DMS 273 treated with DMSO at 0.1 percent for 48 hours (cell line): Measurements from ENCODE around the gene NLRC3.

Source experiments
- DNase-seq: peaks from one replicate; lab custom pipeline; 2025; lab: John Stamatoyannopoulos, UW

Gene NLRC3

GRCh38 chr16:3580251-3580651 is 3.0 kb upstream of the NLRC3 start:
- no peak for DNase-seq

GRCh38 chr16:3579776-3580175 is 2.6 kb upstream of the NLRC3 start:
- DNase-seq: no peak

GRCh38 chr16:3578610-3579551 is 1.7 kb upstream of the NLRC3 start:
- no peak for DNase-seq

- no peak for DNase-seq
Measured at GRCh38 chr16:3578121-3578520, 918 bp upstream of the NLRC3 start.

GRCh38 chr16:3576211-3576610 is 992 bp downstream of the NLRC3 start:
- DNase-seq: no peak

GRCh38 chr16:3575491-3575890 is 1.7 kb downstream of the NLRC3 start:
- DNase-seq: no peak

- DNase-seq: no peak
Measured at GRCh38 chr16:3574195-3574594, 3.0 kb downstream of the NLRC3 start.

- DNase-seq: no peak
Measured at GRCh38 chr16:3573146-3573815, 3.9 kb downstream of the NLRC3 start.

- DNase-seq: no peak
Measured at GRCh38 chr16:3570420-3571062, 6.7 kb downstream of the NLRC3 start.

GRCh38 chr16:3569851-3570250 is 7.4 kb downstream of the NLRC3 start:
- no peak for DNase-seq

GRCh38 chr16:3566990-3567389 is 10.2 kb downstream of the NLRC3 start:
- no peak for DNase-seq

GRCh38 chr16:3564889-3565141 is 12.4 kb downstream of the NLRC3 start:
- no peak for DNase-seq

- DNase-seq: no peak
Measured at GRCh38 chr16:3564130-3564888, 12.9 kb downstream of the NLRC3 start.

GRCh38 chr16:3562914-3563480 is 14.2 kb downstream of the NLRC3 start:
- DNase-seq: no peak

- DNase-seq: no peak
Measured at GRCh38 chr16:3561626-3562025, 15.6 kb downstream of the NLRC3 start.

GRCh38 chr16:3554351-3554928 is 22.8 kb downstream of the NLRC3 start:
- DNase-seq: no peak

GRCh38 chr16:3553138-3553923 is 23.9 kb downstream of the NLRC3 start:
- no peak for DNase-seq

GRCh38 chr16:3550851-3551847 is 26.1 kb downstream of the NLRC3 start:
- DNase-seq: no peak

GRCh38 chr16:3549906-3550305 is 27.3 kb downstream of the NLRC3 start:
- no peak for DNase-seq

- DNase-seq: no peak
Measured at GRCh38 chr16:3548859-3549258, 28.3 kb downstream of the NLRC3 start.
